IMR-90 (cell line): ENCODE measurements around the gene CFAP92. TPM values are rescaled to one million over a fixed set of nuclear protein-coding genes. Genes with fewer than 3 reads are reported as not detected.

Experiments used
- ATAC-seq: fragments of 200-7000 bp; cut with Tn5 transposase; 2 replicates; pipeline ENCODE4 v1.9.1; 2020; ENCODE audit warnings: low read depth, mild to moderate bottlenecking, moderate library complexity
- BruUV-seq: library from RNA; stranded (reverse); fragments of 400-500 nt; replicated peaks from 2 replicates; lab custom pipeline; 2021; lab: Mats Ljungman, UMichigan
- CTCF ChIA-PET: fragments of 300-600 bp; formaldehyde crosslinking; extraction: SDS; loops from one replicate; lab custom pipeline; 2021; ENCODE audit warnings: antibody characterized with exemption; lab: Yijun Ruan, JAX
- POLR2A ChIA-PET: fragments of 300-600 bp; sonication (Branson Sonifier 250); formaldehyde crosslinking; loops from one replicate; lab custom pipeline; 2022; ENCODE audit warnings: antibody characterized with exemption; ENCODE audit not compliant: unreplicated experiment; lab: Charles Lee
- DNase-seq: peaks from one replicate; pipeline ENCODE4 v3.0.0; 2013
- H2AFZ ChIP-seq: replicated peaks from 2 replicates; pipeline ENCODE3; 2013; ENCODE audit warnings: low read length, mild to moderate bottlenecking; ENCODE audit not compliant: poor library complexity
- H2AK5ac ChIP-seq: 2 replicates; pipeline ENCODE4 v1.6.1; 2013; ENCODE audit warnings: low read depth, low read length, inconsistent platforms
- H2AK9ac ChIP-seq: replicated peaks from 2 replicates; pipeline ENCODE3; 2013; ENCODE audit warnings: mild to moderate bottlenecking, low read depth, low read length, moderate library complexity; ENCODE audit not compliant: poor library complexity
- H2BK120ac ChIP-seq: 2 replicates; pipeline ENCODE4 v1.6.1; 2013; ENCODE audit warnings: low read depth, low read length, inconsistent platforms
- H2BK15ac ChIP-seq: 3 replicates; pipeline ENCODE4 v1.6.1; 2013; ENCODE audit warnings: low read depth, low read length, inconsistent platforms
- H2BK20ac ChIP-seq: 2 replicates; pipeline ENCODE4 v1.6.1; 2013; ENCODE audit warnings: low read depth, mild to moderate bottlenecking, inconsistent platforms, low read length, moderate library complexity
- H2BK5ac ChIP-seq: 2 replicates; pipeline ENCODE4 v1.6.1; 2013; ENCODE audit warnings: mild to moderate bottlenecking, low read depth, low read length, inconsistent platforms; ENCODE audit not compliant: poor library complexity, severe bottlenecking
- H3K14ac ChIP-seq: replicated peaks from 2 replicates; pipeline ENCODE4 v1.6.1; 2013; ENCODE audit warnings: low read depth, low read length, inconsistent platforms
- H3K18ac ChIP-seq: 2 replicates; pipeline ENCODE4 v1.6.1; 2013; ENCODE audit warnings: low read depth, low read length, control low read depth
- H3K23ac ChIP-seq: 2 replicates; pipeline ENCODE4 v1.6.1; 2013; ENCODE audit warnings: low read depth, low read length, inconsistent platforms
- H3K27ac ChIP-seq: 2 replicates; pipeline ENCODE4 v1.5.1; 2013; ENCODE audit warnings: mild to moderate bottlenecking, control low read depth, low read length; ENCODE audit not compliant: insufficient read depth
- H3K27me3 ChIP-seq: 2 replicates; pipeline ENCODE4 v1.6.1; 2013; ENCODE audit warnings: low read length; ENCODE audit not compliant: control insufficient read depth, insufficient read depth
- H3K36me3 ChIP-seq: 2 replicates; pipeline ENCODE4 v1.6.1; 2013; ENCODE audit warnings: low read length, mixed read lengths; ENCODE audit not compliant: control insufficient read depth, insufficient read depth
- H3K4ac ChIP-seq: 2 replicates; pipeline ENCODE4 v1.6.1; 2013; ENCODE audit warnings: low read depth, low read length, inconsistent platforms
- H3K4me1 ChIP-seq: 2 replicates; pipeline ENCODE4 v1.6.1; 2013; ENCODE audit warnings: low read length, mixed read lengths; ENCODE audit not compliant: control insufficient read depth, insufficient read depth
- H3K4me2 ChIP-seq: 2 replicates; pipeline ENCODE4 v1.6.1; 2013; ENCODE audit warnings: low read depth, mild to moderate bottlenecking, control low read depth, low read length, moderate library complexity
- H3K4me3 ChIP-seq: 2 replicates; pipeline ENCODE4 v1.5.1; 2013; ENCODE audit warnings: low read depth, mild to moderate bottlenecking, control low read depth, low read length, moderate library complexity; ENCODE audit not compliant: insufficient read depth
- H3K56ac ChIP-seq: 2 replicates; pipeline ENCODE4 v1.6.1; 2013; ENCODE audit warnings: low read length, inconsistent platforms; ENCODE audit not compliant: insufficient read depth; ENCODE audit errors: extremely low read depth
- H3K79me1 ChIP-seq, 2 experiments: 2 replicates each; pipeline ENCODE4 v1.6.1; 2013; ENCODE audit warnings: low read length in 2 of 2, inconsistent platforms in 1 of 2, low read depth in 1 of 2
- H3K9ac ChIP-seq: 2 replicates; pipeline ENCODE4 v1.6.1; 2013; ENCODE audit warnings: low read depth, low read length, control low read depth
- H3K9me1 ChIP-seq: 2 replicates; pipeline ENCODE4 v1.6.1; 2013; ENCODE audit warnings: low read length, inconsistent platforms; ENCODE audit not compliant: insufficient read depth
- H3K9me3 ChIP-seq: 2 replicates; pipeline ENCODE4 v1.6.1; 2013; ENCODE audit warnings: low read length; ENCODE audit not compliant: control insufficient read depth, insufficient read depth
- H4K20me1 ChIP-seq: 2 replicates; pipeline ENCODE4 v1.6.1; 2013; ENCODE audit warnings: low read length, inconsistent platforms; ENCODE audit not compliant: insufficient read depth
- H4K5ac ChIP-seq: 2 replicates; pipeline ENCODE4 v1.6.1; 2013; ENCODE audit warnings: mild to moderate bottlenecking, low read depth, low read length, control low read depth
- H4K8ac ChIP-seq, 2 experiments: 2 replicates each; pipeline ENCODE4 v1.6.1; 2013; ENCODE audit warnings: low read depth in 2 of 2, low read length in 2 of 2, control low read depth in 1 of 2, inconsistent platforms in 1 of 2
- H4K91ac ChIP-seq: 2 replicates; pipeline ENCODE4 v1.6.1; 2013; ENCODE audit warnings: low read depth, low read length, inconsistent platforms; ENCODE audit not compliant: insufficient read depth
- CHD1 ChIP-seq: IDR thresholded peaks from 2 replicates; pipeline ENCODE4 v1.6.1; 2012; ENCODE audit warnings: low read depth, low read length, improper control_type of control experiment
- CTCF ChIP-seq: conservative IDR thresholded peaks from 2 replicates; pipeline ENCODE4 v1.5.1; 2012; ENCODE audit warnings: mild to moderate bottlenecking, low read depth, low read length, improper control_type of control experiment
- FOS ChIP-seq: fragments of 150-350 bp; IDR thresholded peaks from 2 replicates; pipeline ENCODE4 v1.6.1; 2016; ENCODE audit warnings: low read depth, low read length
- MAZ ChIP-seq: IDR thresholded peaks from 2 replicates; pipeline ENCODE4 v1.6.1; 2012; ENCODE audit warnings: low read depth, mild to moderate bottlenecking, low read length, improper control_type of control experiment, moderate library complexity, borderline replicate concordance
- MXI1 ChIP-seq: IDR thresholded peaks from 2 replicates; pipeline ENCODE4 v1.6.1; 2012; ENCODE audit warnings: low read depth, mild to moderate bottlenecking, low read length, moderate library complexity, borderline replicate concordance
- NFE2L2 ChIP-seq: fragments of 150-350 bp; IDR thresholded peaks from 2 replicates; pipeline ENCODE4 v1.6.1; 2016; ENCODE audit warnings: low read depth, mild to moderate bottlenecking, low read length
- POLR2A ChIP-seq: IDR thresholded peaks from 2 replicates; pipeline ENCODE4 v1.6.1; 2012; ENCODE audit warnings: mild to moderate bottlenecking, low read depth, low read length
- RAD21 ChIP-seq: IDR thresholded peaks from 2 replicates; pipeline ENCODE4 v1.6.1; 2012; ENCODE audit warnings: low read length, improper control_type of control experiment
- RFX5 ChIP-seq: IDR thresholded peaks from 2 replicates; pipeline ENCODE4 v1.8.0; 2012; ENCODE audit warnings: low read depth, mild to moderate bottlenecking, low read length, moderate library complexity
- SMC3 ChIP-seq: fragments of 150-350 bp; IDR thresholded peaks from 2 replicates; pipeline ENCODE4 v1.6.1; 2016; ENCODE audit warnings: low read depth, mild to moderate bottlenecking, antibody characterized with exemption, low read length, moderate library complexity
- whole genome bisulfite sequencing, 2 experiments: methylation state at CpG; one replicate each; pipeline versions ENCODE4 v1.1.5 to v1.1.7; 2013; ENCODE audit warnings: missing lambda C conversion rate in 2 of 2; ENCODE audit not compliant: insufficient read length in 1 of 2; ENCODE audit errors: extremely low coverage in 2 of 2; 5-methylcytosine and 5-hydroxymethylcytosine counted together
- dilution Hi-C: fragments of 300-500 bp; cut with HindIII; formaldehyde crosslinking; loops from one replicate; pipeline ENCODE4 v1.14.3; 2018; ENCODE audit warnings: low sequenced_read_pairs; ENCODE audit not compliant: unreplicated experiment
- in situ Hi-C: fragments of 300-500 bp; cut with MboI; formaldehyde crosslinking; loops from 3 replicates; pipeline ENCODE4 v1.14.3; 2019; ENCODE audit warnings: low sequenced_read_pairs, inconsistent platforms, mixed read lengths
- intact Hi-C: fragments of 100-400 bp; cut with micrococcal nuclease; formaldehyde crosslinking; loops from 2 replicates; pipeline ENCODE4 v1.10.0; 2022
- polyA plus RNA-seq, 3 experiments: library from polyadenylated mRNA; depleted of rRNA; stranded (reverse); fragments of >200 nt; gene quantifications; 2 replicates each; pipeline ENCODE4 v1.2.3, GENCODE V29; 2012; ENCODE audit warnings: low replicate concordance in 1 of 3
- total RNA-seq: library from RNA; depleted of rRNA; stranded (reverse); fragments of >200 nt; gene quantifications from 2 replicates; pipeline ENCODE4 v1.2.3, GENCODE V29; 2012

CFAP92 gene
- total and polyA plus RNA-seq, 2 of the 4 experiments (the other 2 are of a cell fraction), result not detected

- in situ Hi-C loops, result no loop called here
- no peak overlapping the region for H3K27ac ChIP-seq
- H3K14ac ChIP-seq, result no peak overlapping the region
- no peak overlapping the region for H3K4me2 ChIP-seq
- no peaks in the 10 kb centered on the region for H3K9me3 ChIP-seq
- H3K4ac ChIP-seq, result no peak overlapping the region
- no peak overlapping the region for H4K8ac ChIP-seq
- no peaks in the 10 kb centered on the region for H3K4me1 ChIP-seq
- no peak overlapping the region for H2BK20ac ChIP-seq
- no peak overlapping the region for H4K5ac ChIP-seq
- peaks cover 18% of the 10 kb centered on the region for H3K27me3 ChIP-seq
- no peak overlapping the region for H2AK9ac ChIP-seq
- TF ChIP-seq RFX5 (no peak), FOS (no peak), CHD1 (no peak), POLR2A (no peak), MXI1 (no peak), MAZ (no peak), SMC3 (no peak), NFE2L2 (no peak), RAD21 (no peak), CTCF (no peak)
- no peak overlapping the region for H2BK5ac ChIP-seq
- DNase-seq (no peak), ATAC-seq (no peak)
- no TSS peak for BruUV-seq
- ChIA-PET POLR2A (no interaction called here), CTCF (no interaction called here)
- dilution Hi-C loops, result no loop called here
- no peak overlapping the region for H3K9ac ChIP-seq
- H3K23ac ChIP-seq, result no peak overlapping the region
- WGBS, 2 experiments, result 83% methylated on average over 1 of the region's 9 CpGs; no CpG with 5 or more reads in 1 of the 2 experiments
- H3K18ac ChIP-seq, result no peak overlapping the region
- no peak overlapping the region for H2AK5ac ChIP-seq
- H2BK120ac ChIP-seq, result no peak overlapping the region
- H3K36me3 ChIP-seq, result no peaks in the 10 kb centered on the region
- no peak overlapping the region for H2BK15ac ChIP-seq
- no peak overlapping the region for H2AFZ ChIP-seq
- no peak overlapping the region for H3K56ac ChIP-seq
- no peak overlapping the region for H4K91ac ChIP-seq
- intact Hi-C loops, result no loop called here
- H3K9me1 ChIP-seq, result no peaks in the 10 kb centered on the region; the same call in 1 of the 2 replicates
- no peaks in the 10 kb centered on the region for H4K20me1 ChIP-seq
- H3K4me3 ChIP-seq, result no peak overlapping the region
- H3K79me1 ChIP-seq, result no peaks in the 10 kb centered on the region
These were observed 28.6 kb downstream of the CFAP92 start for GRCh38 chr3:128965280-128965679.
